DMS153 (cell line): ENCODE data around the gene FIG4.
"Not testable (repeated sequence)": the region's sequence is repeated elsewhere in the genome, so short reads cannot be mapped to it uniquely, and the experiment has no call there.

ENCODE experiments used
- DNase-seq: peaks from one replicate; lab custom pipeline; 2025; lab: John Stamatoyannopoulos, UW

Gene FIG4

DNA sequence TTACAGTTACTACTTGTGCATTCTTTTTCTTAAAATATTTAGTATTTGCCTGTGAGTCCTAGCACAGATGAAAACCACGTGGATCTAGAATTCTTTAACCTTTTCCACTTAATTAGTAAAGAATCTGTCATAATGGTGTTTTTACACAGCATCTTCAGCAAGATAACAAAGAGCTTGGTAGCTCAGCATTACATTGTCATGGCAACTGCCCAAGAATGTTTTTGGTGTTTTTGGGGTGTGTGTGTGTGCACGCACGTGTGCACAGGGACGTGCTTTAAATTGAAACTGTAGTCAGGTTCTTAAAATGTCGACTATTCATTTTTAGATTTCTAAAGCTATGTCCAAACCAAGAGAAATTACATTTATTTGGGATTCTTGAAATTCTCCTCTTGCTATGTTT, 108.0 kb downstream of the FIG4 start:
- DNase-seq: no peak

DNA sequence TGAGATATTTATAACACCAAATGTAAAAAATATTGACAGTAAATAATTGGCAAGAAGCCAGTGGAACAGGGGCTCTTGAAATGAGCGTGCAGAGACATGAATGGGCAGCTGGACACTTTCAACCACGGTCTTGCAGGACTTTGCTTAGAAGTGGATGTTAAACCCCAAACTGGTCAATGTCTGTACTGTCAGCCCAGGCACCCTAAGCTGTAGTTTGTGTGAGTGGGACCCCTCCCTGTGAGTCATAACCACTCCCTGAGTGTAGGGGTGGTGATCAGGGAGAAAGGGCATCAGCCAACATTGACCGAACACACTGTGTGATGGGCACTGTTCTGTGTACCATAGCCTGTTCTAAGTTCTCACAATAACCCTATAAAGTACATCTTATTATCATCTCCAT, 108.6 kb downstream of the FIG4 start:
- DNase-seq: no peak

DNA sequence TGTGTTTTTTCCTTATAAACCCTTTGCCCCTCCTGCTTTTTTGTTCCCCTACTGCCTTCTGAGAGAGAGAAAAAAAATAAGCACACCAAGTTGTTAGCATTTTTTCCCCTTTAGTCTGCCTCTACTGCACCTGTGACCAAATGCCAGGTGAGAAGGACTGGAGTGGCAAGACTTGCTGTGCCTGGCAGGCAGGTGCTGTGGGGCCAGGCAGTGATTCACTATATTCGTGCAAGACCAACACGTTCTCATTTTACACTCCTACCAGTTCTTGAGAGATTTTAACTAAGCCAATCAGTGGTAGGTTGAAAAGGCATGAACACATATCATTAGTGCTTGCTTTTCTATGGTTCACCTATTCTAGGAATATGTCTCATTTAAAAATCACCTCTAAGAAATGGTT, 109.7 kb downstream of the FIG4 start:
- no peak for DNase-seq

DNA sequence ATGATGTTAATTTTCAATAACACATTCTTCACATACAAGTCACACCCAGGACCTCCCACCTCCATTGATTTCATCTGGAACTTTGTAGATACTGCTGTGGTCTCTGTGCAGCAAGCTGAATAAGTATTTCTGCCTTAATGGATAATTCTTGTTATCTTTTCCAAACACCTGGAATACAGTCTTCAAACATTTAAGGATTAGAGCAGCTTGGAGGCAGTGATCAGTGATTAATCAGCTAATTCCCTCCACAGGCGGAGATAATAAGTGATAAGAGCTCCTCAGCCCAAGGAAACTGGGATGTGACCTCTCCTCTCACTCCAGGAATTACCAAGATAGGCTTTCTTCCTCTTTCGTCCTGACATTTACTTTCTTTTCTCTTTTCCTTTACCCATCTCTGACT, 110.7 kb downstream of the FIG4 start:
- no peak for DNase-seq

DNA sequence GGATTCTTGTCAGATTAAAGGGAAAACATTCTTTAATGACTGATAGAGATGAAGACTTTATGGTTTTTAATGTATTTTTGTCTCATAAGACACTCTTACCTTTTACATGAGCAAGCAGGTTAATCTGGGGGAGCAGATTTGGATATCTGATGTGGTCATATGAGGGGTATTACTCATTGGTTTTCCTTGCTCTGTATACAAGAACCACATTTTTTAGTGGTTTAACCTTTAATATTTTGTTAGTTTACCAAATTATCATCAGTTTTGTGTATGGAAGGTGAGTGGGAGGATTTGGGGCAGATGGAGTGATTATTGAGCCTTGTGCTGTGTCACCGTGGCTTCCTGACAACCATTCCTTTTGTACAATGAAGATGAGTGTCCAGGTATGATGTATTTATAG, 112.9 kb downstream of the FIG4 start:
- no peak for DNase-seq

DNA sequence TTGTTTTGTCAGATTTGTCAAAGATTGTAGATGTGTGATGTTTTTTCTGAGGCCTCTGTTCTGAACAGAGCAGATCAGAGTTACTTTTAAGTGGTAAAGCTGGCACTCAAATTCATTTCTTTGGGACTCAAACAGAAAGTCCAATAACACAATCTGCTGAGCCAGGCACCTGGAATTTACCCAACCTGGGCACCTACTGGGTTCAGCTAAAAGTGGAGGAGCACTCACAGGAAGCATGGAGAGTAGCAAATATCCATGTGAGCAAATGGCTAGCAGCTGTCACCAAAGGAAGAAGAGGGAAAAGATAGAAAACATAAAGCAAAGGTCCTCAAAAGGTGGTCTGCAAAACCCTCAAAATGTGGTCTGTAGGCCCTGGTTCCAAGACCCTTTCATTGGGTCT, 116.8 kb downstream of the FIG4 start:
- no peak for DNase-seq

DNA sequence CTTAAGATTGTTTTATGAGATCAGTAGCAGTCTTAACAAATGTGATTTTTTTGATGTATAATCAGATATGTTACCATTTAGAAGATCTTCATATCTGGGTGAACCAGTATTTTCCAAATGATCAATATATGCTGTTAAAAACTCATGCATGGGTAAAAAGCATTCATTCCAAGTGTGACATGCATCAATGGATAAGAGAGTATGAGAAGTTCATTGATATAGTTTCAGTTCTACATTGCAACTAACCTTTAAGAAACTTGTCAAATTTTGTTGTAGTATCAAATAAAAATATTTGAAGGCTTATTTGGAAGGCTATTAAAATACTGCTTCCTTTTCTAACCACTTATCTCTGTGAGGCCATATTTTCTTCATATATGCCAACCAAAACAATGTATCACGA, 117.7 kb downstream of the FIG4 start:
- no peak for DNase-seq

DNA sequence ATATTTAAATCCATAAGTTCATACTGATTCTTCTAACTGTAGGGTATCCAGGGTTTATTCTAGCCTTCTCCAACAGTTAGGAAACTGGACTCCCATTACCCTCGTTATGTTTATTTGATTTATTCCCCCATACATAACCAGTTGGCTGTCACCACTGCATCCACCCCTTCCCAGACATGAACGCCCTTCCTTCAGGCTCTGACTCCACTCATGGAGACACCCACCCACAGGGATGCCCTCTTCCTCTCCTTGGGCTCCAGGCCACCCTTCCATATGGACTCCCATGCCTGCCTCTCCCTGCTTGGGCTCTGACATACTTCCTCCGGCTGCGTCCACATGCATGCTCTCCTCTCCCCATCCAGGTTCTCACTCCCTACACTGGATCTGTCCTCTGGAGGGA, 124.0 kb downstream of the FIG4 start:
- no peak for DNase-seq

DNA sequence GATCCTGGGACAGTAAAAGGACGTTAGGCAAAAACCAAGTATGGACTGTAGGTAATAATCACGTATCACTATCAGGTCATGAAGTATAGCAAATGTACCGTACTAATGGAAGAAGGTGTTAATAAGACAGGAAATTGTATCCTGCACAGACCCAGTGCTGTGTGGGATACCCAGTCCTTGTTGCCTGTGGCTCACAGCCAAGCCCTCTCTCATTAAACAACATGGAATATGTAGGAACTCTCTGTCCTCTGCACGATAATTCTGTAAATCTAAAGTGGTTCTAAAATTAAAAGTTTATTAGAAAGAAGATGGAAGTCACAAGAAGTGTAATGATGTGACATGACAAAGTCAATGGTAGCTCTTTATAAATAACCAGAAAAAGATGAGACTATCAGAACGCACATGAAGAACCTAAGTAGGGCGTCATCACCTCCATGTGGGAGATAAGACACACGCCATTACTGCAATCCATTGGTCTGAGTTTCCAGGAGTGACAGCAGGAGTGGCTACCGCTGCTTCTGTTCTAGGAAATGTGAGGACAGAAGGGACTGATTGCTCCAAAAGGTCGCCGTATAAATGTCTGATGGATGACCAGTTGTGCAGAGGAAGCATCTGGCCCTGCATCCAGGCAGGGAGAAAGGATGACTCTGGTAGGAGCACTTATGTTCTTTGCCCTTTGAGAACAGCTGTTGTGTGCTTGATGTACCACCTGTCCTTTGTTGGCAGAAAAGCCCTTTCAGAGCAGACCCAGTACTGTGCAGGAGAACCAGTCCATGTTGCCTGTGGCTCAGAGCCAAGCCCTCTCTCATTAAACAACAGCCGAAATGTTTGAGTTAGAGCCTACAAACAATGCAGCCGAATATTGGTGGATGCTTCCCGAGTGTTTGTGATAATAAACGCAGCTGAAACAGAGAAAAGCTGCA, 125.6 kb downstream of the FIG4 start:
- DNase-seq: peak; percentile 100

DNA sequence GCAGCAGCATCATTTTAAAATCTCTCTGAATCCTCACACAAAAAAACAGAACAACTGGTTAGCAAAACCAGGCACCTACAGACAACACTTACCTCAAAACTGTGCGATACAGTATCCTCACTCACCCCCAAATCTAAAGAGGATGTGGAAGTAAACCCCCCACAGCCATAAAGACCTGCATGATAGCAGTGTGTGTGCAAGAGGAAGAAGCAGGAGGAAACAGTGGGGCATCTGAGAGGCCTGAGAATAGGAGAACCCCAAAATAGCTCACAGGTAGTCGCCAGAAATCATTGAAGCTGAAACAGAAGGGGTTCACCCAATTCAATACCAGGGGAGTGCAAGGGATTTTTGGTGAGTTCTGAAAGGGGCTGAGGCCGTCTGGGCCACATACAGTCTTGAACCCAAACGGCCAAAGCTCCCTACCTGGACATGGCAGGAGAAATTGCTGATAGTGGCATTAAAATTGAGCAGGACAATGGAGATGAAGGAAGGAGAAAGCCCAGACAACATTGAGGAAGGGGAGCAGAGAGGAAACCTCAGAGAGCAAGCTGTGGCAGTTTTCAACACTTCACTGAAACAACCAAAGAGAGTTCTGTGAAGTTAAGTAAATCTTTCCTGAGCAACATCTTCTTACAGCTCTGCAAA, 129.7 kb downstream of the FIG4 start:
- no peak for DNase-seq

DNA sequence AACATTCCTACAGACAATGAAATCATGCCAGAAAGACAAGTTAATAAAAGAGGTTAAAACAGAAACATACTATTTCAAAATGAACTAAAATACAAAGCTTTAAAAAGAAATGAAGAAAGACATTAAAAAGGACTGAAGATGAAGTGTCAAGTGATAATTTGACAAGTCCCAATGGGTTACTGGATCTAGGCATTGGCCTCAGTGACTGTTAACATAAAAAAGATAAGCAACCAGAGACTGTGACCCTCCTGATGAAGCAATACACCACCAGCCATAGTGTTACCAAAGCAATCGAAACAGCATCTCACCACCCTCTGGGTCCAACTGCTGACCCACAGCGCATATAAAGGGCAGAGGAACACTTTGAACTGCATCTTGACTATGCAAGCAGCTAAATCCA, 130.3 kb downstream of the FIG4 start:
- no peak for DNase-seq

DNA sequence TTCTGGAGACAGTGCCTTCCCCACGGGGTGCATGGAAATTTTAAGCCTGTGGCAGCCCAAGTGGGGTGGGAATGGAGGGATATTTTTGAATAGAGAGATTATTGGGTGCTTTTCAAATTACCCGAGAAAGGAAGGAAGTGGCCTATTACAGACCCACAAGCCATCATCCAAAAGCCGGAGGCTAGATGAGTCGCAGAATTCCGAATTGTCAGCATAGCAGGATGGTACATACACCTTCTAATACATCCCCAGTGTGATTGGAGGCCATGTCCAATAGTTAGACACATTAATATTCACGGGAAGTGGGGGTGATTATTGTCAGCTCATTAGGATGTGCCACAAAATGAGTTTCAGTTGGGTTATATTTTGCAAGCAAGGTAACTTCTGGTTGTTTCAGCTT, 133.0 kb downstream of the FIG4 start:
- no peak for DNase-seq

DNA sequence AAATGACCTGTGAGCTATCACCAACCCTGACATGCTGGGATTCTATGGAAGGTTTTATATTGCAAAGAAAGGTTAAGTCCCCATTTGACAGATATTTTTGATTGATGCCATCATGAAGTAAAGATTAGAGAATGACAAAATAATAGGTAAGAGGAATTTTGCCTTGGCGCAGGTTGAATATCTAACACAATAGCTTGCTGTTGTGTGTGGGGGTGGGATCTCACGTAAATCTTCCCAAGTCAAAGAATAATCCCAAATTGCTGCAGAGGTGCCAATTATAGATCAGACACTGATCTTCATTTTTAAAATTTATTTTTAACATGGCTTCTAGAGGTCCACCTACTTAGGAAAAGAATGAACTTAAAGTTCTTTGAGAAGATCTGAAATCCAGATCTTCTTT, 135.5 kb downstream of the FIG4 start:
- no peak for DNase-seq

DNA sequence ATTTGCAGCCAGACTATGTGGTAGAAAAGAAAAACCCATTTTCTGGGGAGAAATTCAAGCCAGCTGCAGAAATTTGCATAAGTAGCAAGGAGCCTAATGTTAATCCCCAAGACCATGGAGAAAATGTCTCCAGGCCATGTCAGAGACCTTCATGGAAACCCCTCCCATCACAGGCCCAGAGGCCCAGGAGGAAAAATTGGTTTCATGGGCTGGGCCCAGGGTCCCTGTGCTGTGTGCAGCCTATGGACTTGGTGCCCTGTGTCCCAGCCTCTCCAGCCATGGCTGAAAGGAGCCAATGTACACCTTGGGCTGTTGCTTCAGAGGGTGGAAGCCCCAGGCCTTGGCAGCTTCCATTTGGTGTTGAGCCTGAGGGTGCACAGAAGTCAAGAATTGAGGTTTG, 140.3 kb downstream of the FIG4 start:
- not testable (repeated sequence) for DNase-seq

DNA sequence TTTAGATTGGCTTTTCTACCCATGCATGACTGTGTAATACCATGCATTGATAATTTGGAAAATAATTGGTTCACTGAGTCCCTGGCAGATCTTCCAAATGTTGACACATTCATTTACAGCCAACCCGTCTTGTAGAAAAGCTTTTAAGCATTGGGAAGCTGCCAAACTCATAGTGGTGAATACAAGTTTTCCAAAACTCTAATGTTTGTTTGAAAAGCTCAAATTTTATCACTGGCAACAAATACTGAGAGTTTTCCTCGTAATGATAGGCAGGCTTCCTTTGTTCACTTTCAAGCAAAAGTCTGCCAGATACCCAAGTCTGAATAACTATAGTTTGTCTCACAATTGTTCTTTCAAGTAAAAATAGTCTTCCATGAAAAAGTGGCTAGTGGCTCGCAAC, 143.0 kb downstream of the FIG4 start:
- DNase-seq: peak; percentile 43

DNA sequence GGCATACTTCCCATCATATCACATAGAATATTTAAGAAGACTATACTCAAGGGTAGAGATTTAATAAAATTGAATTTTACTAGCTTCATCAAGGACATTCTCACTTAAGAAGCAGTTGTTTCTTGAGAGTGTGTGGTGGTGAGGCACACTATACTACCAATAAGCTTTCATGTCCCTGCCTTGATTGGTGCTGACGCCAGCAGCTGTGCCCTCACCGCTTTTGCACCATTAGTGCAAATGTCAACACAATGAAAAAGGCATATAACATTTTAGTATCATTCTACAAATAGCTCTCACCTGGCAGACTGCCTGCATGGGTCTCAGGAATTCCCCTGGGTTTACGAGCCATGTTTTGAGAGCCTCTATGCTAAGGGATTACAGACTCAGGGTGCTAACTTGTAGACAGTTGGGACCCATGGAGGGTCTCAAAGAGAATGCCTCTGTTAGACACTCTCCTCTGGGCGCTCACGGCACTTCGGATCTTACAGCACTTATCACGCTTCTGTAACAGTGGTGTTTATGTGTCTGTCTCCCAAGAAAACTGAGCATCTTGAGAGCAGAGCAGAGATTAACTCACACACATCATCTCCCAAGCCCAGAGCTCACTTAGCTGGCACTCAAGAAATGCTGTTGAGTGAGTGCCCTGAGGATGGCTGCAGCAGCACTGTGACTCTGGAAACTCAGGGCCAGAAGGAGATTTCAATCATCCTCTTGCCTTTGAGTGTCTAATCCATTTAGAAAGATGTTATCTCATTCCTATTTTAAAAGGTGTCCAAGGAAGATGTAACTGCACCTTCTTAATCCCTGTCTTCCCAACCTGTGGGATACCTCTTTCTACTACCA, 143.7 kb downstream of the FIG4 start:
- DNase-seq: peak; percentile 92

DNA sequence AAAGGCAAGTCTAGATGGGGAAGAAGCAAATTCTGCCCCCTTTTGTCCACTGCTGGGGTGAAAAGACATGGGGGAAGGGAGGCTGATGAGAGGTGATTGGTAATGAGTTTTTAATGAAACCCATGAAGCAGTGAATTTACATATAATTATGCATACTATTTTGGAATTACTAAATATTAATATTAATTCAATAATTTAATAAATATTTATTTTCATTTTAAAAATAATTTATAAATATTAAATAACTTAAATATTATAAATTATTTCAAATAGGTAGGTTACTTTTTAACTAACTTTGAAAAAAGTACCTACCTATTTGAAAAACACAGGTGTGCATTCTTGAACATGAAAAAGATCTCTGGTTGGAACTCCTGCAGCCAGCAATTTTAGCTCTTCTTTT, 148.9 kb downstream of the FIG4 start:
- no peak for DNase-seq

DNA sequence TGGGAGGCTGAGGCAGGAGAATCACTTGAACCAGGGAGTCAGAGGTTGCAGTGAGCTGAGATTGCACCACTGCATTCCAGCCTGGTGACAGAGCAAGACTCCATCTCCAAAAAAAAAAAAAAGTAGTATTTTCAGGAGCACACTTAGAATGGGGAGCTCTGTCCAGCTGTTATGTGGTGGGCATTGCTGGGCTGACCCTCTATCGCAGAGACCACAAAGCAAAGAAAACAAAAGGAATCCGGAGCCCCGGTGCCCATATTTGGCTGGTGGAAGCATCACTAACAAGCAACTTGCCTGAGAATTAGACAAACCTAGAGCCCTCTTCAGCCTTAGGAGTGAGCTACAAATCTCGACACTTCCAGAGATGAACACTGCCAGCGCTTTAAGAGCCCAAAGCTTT, 149.7 kb downstream of the FIG4 start:
- DNase-seq: no peak

DNA sequence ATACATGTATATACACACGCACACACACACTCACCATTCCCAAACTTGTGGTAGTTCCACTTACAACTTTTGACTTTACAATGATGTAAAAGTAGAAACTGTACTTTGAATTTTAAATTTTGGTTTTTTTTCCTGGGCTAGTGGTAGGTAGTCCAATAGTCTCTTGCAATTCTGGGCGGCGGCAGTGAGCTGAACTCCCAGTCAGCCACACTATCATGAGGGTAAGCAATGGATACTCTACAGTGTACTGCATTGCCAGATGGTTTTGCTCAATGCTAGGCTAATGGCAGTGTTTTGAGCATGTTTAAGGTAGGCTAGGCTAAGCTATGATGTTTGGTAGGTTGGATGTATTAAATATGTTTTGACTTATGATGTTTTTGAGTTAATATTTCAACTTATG, 150.8 kb downstream of the FIG4 start:
- no peak for DNase-seq

DNA sequence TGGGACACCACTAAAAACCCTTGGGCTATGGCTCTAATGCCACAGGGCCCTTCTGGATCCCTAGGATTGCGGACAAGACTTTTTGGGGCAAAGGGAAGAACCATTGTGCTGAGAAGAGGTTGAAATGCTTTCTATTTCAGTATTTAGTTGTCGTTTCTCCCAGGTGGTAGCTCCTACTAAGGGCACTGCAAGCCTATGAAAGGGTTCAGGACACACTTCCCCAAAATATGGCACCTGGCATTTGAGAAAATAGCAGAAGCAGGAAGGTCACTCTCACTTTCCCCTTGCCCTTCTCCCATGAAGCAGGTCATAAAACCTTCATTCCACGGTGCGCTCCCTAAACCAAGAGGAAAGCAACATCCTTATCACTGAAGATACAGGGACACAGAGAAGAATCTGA, 161.6 kb downstream of the FIG4 start:
- DNase-seq: no peak

DNA sequence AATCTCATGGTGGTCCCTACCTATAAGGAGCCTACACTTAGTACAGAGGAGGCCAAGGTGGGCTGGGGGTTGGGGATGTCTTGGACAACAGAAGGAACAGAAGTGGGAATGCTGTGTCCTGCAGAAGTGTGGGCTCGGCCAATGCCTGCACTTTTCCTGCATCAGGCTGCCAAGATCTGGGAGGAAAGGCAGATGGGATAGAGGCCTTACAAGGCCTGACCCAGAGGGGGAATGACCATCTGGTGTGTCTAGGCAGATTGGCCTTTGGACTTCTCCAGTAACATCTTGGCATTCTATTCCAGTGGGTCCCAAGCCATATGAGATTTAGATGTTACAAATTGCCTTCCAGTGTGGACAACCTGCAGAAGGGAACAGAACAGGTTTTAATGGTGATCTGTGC, 162.3 kb downstream of the FIG4 start:
- DNase-seq: no peak

DNA sequence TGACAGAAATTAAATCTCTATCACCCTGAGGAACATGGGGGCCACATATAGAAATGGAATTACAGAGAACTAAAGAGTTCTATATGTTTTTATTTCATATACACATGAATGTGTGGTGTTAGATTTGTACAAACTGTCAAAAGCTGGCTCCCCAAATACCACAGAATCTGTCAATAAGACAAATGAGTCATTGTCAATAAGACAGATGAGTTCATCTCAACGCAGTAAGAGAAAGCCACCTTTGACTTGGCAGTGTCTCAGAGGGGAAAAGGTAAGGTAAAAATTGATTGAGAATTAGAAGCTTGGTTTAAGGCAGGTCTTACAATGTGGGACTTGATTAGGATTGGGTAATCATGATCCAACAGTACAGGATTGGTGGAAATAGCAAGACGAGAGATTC, 162.9 kb downstream of the FIG4 start:
- no peak for DNase-seq
